Pancreas (tissue), 10 donors: ENCODE measurements around the gene ACY1. TPM values are rescaled to one million over a fixed set of nuclear protein-coding genes. Genes with fewer than 3 reads are reported as not detected.

Experiments
- ATAC-seq, 4 donors: fragments of 200-7000 bp; cut with Tn5 transposase; one replicate each; pipeline versions ENCODE4 v1.8.0 to v1.9.1; 2020; ENCODE audit warnings: mild to moderate bottlenecking in 4 of 4, moderate library complexity in 4 of 4
- DNase-seq, 6 donors: peaks; one replicate each; pipeline ENCODE4 v3.0.0-alpha.2; 2020
- FAIRE-seq: peaks from 2 replicates; lab custom pipeline; 2012; peaks lifted over from hg19 to GRCh38; lab: Jason Lieb, UNC
- H3K27ac ChIP-seq, 4 donors: fragments of 200-600 bp; sonication (generic); 1 replicate in 3 of 4; 2 replicates in 1 of 4; pipeline versions ENCODE4 v1.5.0 to v1.8.0; 2020
- H3K27me3 ChIP-seq, 4 donors: fragments of 200-600 bp; one replicate each; pipeline ENCODE4 v1.8.0; 2021
- H3K36me3 ChIP-seq, 3 donors: fragments of 200-600 bp; sonication (generic) in 1 of 3; one replicate each; pipeline versions ENCODE4 v1.5.0 to v1.8.0; 2020 to 2021
- H3K4me1 ChIP-seq, 3 donors: fragments of 200-600 bp; one replicate each; pipeline ENCODE4 v1.8.0; 2021
- H3K4me3 ChIP-seq, 4 donors: fragments of 200-600 bp; sonication (generic) in 2 of 4; one replicate each; pipeline versions ENCODE4 v1.5.0 to v1.8.0; 2020 to 2021
- H3K9me3 ChIP-seq, 4 donors: fragments of 200-600 bp; one replicate each; pipeline ENCODE4 v1.8.0; 2021
- WGBS, 2 donors: extraction: QIAGEN DNeasy Blood & Tissue Kit; methylation state at CpG; one replicate each; pipeline ENCODE4 v1.1.7; 2013; 5-methylcytosine and 5-hydroxymethylcytosine counted together
- intact Hi-C, 3 donors: fragments of 100-400 bp; cut with DNase I; formaldehyde crosslinking; loops; one replicate each; pipeline versions ENCODE4 v1.11.1 to v1.14.2; 2022
- polyA plus RNA-seq, 2 donors: library from polyadenylated mRNA; stranded (reverse); fragments of 200-250 nt; gene quantifications; one replicate each; pipeline ENCODE4 v1.2.3, GENCODE V29; 2013
- total RNA-seq, 6 donors: library from RNA; stranded (reverse); fragmentation: NEBNext Ultra II Directional in 4 of 6; extraction: Animal tissue kit (Norgen Biotek cat#: 25700) in 4 of 6; gene quantifications; one replicate each; pipeline versions ENCODE4 v1.2.1 to v1.2.4, GENCODE V29; 2021 to 2023
- TF ChIP-seq, protein P1 (sequence below), 4 donors: fragments of 200-600 bp; sonication (generic) in 3 of 4; IDR thresholded peaks; one replicate each; pipeline versions ENCODE4 v1.5.0 to v1.8.0; 2021; ENCODE audit warnings: antibody characterized with exemption in 4 of 4
- donor health status: healthy with polysubstance abuse.
- donor health status: DM: no; HTN: no; CAD: no; lungs with moderate emphysema.
- donor health status: DM: no; HTN: no; CAD: no.
- donor health status: control.
- donor health status: control.
- donor health status: Bipolar disorder and iron deficiency.
- donor health status: DM: yes; HTN: yes; CAD: no.
- donor health status: DM: no; HTN: no; CAD: no.
- donor health status: DM: no; HTN: no; CAD: no.
- donor health status: DM: yes; HTN: yes; CAD: no.

ACY1 gene
- total and polyA plus RNA-seq, 8 donors, result 5.7 to 21.5 (median 15.6) TPM

- ATAC-seq (no peak), DNase-seq (no peak), FAIRE-seq (no peak)
- H3K27ac ChIP-seq, result no peak overlapping the region
- WGBS, 2 donors, result 66 to 78% methylated on average over 6 of the region's 6 CpGs
- no peaks in the 10 kb centered on the region for H3K9me3 ChIP-seq
- H3K4me1 ChIP-seq, result peaks cover 4 to 11% (median 6%) of the 10 kb centered on the region in 3 donors
- no peaks in the 10 kb centered on the region for H3K36me3 ChIP-seq
- intact Hi-C loops, result no loop called here
- TF ChIP-seq, protein P1, sequence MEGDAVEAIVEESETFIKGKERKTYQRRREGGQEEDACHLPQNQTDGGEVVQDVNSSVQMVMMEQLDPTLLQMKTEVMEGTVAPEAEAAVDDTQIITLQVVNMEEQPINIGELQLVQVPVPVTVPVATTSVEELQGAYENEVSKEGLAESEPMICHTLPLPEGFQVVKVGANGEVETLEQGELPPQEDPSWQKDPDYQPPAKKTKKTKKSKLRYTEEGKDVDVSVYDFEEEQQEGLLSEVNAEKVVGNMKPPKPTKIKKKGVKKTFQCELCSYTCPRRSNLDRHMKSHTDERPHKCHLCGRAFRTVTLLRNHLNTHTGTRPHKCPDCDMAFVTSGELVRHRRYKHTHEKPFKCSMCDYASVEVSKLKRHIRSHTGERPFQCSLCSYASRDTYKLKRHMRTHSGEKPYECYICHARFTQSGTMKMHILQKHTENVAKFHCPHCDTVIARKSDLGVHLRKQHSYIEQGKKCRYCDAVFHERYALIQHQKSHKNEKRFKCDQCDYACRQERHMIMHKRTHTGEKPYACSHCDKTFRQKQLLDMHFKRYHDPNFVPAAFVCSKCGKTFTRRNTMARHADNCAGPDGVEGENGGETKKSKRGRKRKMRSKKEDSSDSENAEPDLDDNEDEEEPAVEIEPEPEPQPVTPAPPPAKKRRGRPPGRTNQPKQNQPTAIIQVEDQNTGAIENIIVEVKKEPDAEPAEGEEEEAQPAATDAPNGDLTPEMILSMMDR (IDR thresholded peaks at IDR 0.05), result no peak
- no peaks in the 10 kb centered on the region for H3K27me3 ChIP-seq
- H3K4me3 ChIP-seq, result no peak overlapping the region
These were observed 23.4 kb downstream of the ACY1 start for GRCh38 chr3:52006820-52007133.

DNA sequence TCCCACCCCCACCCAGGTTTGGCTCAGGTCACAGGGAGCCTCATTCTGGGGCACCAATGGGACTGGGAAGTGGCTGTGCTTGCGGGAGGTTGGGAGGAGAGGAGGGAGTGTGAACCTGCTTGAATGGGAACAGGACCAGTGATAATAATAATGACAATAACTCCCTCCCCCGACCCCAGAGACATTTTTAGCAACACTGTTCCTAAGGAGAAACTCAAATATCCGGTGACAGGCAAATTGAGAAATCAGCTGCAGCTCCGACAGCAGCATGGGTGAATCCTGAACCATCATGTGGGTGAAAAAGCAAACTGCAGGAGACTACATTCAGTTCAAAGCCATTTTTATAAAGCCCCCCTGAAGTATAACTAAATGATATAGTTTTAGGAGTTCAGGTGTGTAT, 24.0 kb downstream of the ACY1 start:
- Histone ChIP-seq H3K36me3 (no peaks in the 10 kb centered on the region), H3K4me3 (no peak overlapping the region), H3K27ac (no peak overlapping the region), H3K9me3 (no peaks in the 10 kb centered on the region), H3K4me1 (peaks cover 4 to 11% (median 6%) of the 10 kb centered on the region in 3 donors), H3K27me3 (no peaks in the 10 kb centered on the region)
- FAIRE-seq (no peak), ATAC-seq (no peak), DNase-seq (no peak)
- intact Hi-C loops, result no loop called here
- TF ChIP-seq, protein P1 (IDR thresholded peaks at IDR 0.05), result no peak
- 49 to 69% methylated on average over 4 of the region's 4 CpGs for WGBS, 2 donors

- FAIRE-seq (no peak), DNase-seq (no peak), ATAC-seq (no peak)
- H3K9me3 ChIP-seq, result no peaks in the 10 kb centered on the region
- H3K27ac ChIP-seq, result no peak overlapping the region
- H3K36me3 ChIP-seq, result no peaks in the 10 kb centered on the region
- H3K4me3 ChIP-seq, result no peak overlapping the region
- TF ChIP-seq, protein P1 (IDR thresholded peaks at IDR 0.05), result no peak
- H3K27me3 ChIP-seq, result no peaks in the 10 kb centered on the region
- intact Hi-C loops, result no loop called here
- peaks cover 4 to 8% (median 4%) of the 10 kb centered on the region in 3 donors for H3K4me1 ChIP-seq
These were observed 27.1 kb downstream of the ACY1 start for GRCh38 chr3:52010431-52010830.

DNA sequence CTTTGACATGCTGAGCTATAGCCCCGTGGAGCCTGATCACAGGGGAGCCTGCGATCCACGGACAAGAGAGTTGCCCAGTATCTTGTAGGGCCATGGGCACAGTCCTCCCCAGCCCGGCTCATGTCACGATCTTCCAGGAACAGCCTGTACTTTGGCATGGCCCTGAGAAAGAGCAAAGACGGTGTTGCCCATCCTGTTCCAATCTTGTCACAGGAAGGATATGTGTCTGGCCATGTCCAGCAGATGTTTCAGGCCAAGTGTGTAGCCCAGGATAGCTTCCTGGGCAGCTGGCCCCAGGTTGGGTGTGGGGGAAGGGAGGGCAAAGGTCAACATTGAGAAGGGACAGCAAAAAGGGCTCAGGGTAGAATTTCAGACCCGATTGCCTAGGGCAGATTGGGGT, 29.4 kb downstream of the ACY1 start:
- H3K4me1 ChIP-seq, result no peaks in the 10 kb centered on the region
- H3K27me3 ChIP-seq, result no peaks in the 10 kb centered on the region
- intact Hi-C loops, result no loop called here
- DNase-seq, result no peak
- FAIRE-seq, result no peak
- no peak for ATAC-seq
- TF ChIP-seq, protein P1 (IDR thresholded peaks at IDR 0.05), result no peak
- no peak overlapping the region for H3K4me3 ChIP-seq
- no peak overlapping the region for H3K27ac ChIP-seq
- H3K36me3 ChIP-seq, result no peaks in the 10 kb centered on the region
- WGBS, 2 donors, result 63 to 75% methylated on average over 7 of the region's 7 CpGs
- H3K9me3 ChIP-seq, result no peaks in the 10 kb centered on the region

DNA sequence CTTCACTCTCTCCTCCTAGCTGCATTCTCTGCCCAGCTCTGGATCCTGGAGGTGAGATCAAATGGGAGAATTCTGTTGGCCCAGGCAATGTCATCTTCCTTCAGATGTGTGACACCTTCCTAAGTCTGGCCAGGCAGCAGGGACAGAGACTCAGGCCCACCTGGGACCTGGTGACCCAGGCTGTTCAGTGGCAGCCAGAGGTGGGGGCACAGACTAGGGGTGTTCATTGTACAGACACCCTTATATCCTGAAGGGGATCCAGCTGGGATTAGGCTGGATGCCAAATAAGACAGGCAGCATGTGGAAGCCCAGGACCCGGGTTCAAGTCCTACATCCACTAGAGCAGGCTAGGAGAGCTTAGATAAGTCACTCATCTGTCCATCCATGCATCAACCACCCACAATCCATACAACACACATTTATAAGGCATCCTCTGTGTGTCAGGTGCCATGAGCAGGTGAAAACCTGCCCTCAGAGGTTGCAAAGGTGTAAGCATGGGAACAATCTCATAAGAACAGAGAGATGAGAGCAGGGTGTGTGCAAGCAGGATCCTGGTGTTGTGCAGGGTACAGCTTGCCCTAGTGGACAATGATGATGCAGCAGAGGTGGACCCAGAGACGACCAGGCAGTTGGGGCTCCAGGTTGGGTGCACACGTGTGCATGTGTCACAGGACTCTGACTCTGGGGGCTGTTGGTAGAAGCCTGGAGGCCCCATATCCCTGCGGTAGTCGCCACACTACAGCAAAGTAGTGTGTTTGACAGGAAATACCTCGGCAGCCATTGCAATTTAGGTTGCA, 30.7 kb downstream of the ACY1 start:
- FAIRE-seq, result no peak
- no peak for ATAC-seq
- DNase-seq, result no peak
- WGBS, 2 donors, result 69 to 72% methylated on average over 6 of the region's 6 CpGs
- no peak overlapping the region for H3K4me3 ChIP-seq
- no peaks in the 10 kb centered on the region for H3K36me3 ChIP-seq
- intact Hi-C loops, result no loop called here
- H3K4me1 ChIP-seq, result no peaks in the 10 kb centered on the region
- no peak overlapping the region for H3K27ac ChIP-seq
- H3K27me3 ChIP-seq, result no peaks in the 10 kb centered on the region
- no peaks in the 10 kb centered on the region for H3K9me3 ChIP-seq
- TF ChIP-seq, protein P1 (IDR thresholded peaks at IDR 0.05), result no peak
